Measurements from ENCODE around the gene SLC6A18.

The SLC6A18 gene

DNA sequence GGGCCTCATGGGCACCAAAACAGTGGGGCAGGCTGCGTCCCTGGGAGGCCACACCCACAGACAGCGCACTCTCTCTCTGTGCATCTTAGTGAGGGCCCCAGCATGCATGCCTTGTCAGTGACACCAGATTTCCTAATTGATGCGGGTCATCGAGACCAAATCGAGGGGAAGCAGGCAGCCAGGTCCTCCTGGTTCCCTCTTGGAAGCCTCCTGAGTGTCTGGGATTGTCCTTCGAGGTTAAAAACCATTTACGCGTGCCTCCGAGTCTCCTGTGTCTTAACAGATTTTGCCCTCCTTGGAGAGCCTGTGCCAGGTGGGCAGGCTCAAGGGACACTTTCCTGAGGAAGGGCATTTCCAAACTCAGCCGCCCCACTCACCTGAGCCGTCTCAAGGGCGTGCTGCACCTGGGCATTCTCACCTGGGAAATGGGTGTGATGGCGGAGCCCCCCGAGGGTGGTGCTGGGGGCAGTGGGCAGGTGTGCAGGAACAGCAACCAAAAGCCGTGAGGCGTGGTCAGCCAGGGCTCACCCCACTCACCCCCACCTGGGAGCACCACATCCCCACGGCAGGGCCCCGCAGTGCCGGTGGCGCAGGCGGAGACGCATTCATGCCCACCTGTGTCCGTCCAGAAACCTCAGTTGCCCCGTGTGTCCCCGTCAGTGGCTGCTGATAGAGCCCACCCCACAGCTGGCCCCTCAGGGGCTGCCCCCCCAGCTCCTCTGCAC lies 21.1 kb upstream of the SLC6A18 start:
- DNase-seq = no peak

DNA sequence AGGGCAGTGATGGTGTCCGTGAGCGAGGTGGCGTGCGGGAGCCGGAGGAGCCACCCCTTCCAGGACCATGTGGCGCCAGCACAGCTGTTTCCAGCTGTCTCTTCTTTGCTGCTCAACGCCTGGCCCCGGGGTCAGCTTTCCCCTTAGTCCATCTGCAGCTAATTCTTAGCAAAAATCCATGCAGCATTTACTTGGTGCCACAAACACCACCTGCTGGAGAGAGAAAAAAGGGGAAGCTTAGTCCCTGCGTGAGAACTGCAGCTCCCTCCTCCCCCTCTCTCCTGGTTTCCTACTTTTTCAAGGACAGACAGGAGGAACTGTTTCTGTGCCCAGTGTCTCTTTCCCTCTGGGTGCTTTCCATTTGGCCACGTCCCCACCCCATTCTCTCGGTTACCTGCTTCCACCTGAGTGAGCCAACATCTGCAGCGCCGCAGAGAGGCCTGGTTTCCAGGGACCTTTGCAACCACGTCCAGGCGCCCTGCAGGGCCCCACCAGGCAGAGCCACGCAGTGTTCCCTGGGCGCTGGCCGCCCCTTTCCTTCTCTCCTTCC lies 20.4 kb upstream of the SLC6A18 start:
- DNase-seq = peak; percentile 81

GRCh38 chr5:1205255-1206180 lies 19.7 kb upstream of the SLC6A18 start:
- DNase-seq = no peak

GRCh38 chr5:1206521-1207412 lies 18.4 kb upstream of the SLC6A18 start:
- DNase-seq = no peak

DNA sequence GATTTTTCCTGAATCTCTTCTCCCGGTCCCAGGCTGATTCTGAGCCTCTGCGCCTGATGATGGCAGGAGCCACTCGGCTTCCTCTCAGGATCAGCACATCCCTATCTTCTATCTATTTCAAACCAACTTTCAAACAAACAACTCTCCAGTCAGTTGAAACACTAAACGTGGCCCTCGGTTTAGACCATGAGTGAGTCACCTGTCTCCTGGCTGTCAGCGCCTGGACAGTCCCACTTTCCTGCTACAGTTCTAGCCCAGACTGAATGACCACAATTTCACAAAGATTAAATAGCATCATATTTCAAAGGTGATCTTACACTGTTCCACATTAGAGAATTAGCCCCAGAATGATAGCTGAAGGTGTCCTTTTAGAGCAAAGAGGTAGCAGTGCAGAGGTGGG lies 17.6 kb upstream of the SLC6A18 start:
- DNase-seq = no peak

GRCh38 chr5:1208221-1208742 lies 16.9 kb upstream of the SLC6A18 start:
- no peak for DNase-seq

- DNase-seq = peak; percentile 5
Observed at GRCh38 chr5:1208743-1209488, 16.3 kb upstream of the SLC6A18 start.

GRCh38 chr5:1209489-1209852 lies 15.7 kb upstream of the SLC6A18 start:
- no peak for DNase-seq

GRCh38 chr5:1209896-1210776 lies 15.0 kb upstream of the SLC6A18 start:
- DNase-seq = no peak

GRCh38 chr5:1210832-1211251 lies 14.3 kb upstream of the SLC6A18 start:
- no peak for DNase-seq

GRCh38 chr5:1211701-1212100 lies 13.5 kb upstream of the SLC6A18 start:
- no peak for DNase-seq

DNA sequence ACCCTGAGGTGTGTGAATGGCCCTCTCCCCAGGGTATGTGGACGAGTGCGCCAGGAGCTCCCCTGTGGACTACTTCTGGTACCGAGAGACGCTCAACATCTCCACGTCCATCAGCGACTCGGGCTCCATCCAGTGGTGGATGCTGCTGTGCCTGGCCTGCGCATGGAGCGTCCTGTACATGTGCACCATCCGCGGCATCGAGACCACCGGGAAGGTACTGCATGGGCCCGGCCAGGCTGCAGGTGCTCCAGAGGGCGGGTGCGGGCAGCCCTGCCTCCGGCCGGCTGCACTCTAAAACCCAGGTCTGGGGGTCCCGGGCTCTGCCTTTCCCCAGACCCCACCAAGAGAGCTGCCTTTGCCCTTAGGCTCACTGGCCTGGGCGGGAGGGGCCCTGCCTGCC lies 12.9 kb upstream of the SLC6A18 start:
- DNase-seq = no peak

- no peak for DNase-seq
Observed at GRCh38 chr5:1212881-1213280, 12.3 kb upstream of the SLC6A18 start.

- no peak for DNase-seq
Observed at GRCh38 chr5:1213508-1214162, 11.5 kb upstream of the SLC6A18 start.

DNA sequence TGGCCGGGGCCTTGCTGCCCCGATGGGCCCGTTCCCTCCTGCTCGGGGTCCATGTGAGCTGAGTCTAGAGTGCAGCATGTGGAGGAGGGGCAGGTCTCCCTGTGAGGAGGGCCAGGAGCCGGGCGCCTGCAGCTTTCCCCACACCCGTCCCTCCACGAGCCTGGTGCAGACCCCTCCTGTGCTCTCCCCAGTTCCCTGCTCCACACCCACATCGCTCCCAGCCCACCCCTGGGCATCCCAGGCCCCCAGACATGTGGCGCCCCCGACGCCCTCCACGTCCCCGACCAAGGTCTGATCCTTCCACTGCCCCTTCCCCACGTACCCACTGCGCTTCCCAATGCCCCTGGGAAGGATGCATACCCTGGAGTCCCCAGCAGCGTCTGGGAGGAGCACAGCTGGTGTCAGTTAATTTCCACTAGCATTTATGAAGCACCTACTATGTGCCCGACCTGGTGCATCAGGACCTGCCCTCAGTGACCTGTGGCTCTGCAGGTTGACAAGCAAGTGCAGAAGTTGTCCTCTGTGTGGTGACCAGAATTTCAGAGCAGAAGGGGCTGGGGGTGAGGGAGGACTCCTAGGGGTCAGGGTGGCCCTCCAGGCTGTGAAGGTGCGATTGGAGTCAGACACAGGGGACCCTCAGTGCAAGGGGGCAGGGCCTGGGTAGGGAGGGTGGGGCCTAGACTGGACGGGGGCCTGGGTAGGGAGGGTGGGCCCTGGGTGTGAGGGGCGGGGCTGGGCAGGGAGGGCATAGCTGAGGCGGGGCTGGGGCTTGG lies 10.8 kb upstream of the SLC6A18 start:
- no peak for DNase-seq

GRCh38 chr5:1214936-1215220 lies 10.3 kb upstream of the SLC6A18 start:
- DNase-seq = no peak

GRCh38 chr5:1215320-1216096 lies 9.7 kb upstream of the SLC6A18 start:
- no peak for DNase-seq

DNA sequence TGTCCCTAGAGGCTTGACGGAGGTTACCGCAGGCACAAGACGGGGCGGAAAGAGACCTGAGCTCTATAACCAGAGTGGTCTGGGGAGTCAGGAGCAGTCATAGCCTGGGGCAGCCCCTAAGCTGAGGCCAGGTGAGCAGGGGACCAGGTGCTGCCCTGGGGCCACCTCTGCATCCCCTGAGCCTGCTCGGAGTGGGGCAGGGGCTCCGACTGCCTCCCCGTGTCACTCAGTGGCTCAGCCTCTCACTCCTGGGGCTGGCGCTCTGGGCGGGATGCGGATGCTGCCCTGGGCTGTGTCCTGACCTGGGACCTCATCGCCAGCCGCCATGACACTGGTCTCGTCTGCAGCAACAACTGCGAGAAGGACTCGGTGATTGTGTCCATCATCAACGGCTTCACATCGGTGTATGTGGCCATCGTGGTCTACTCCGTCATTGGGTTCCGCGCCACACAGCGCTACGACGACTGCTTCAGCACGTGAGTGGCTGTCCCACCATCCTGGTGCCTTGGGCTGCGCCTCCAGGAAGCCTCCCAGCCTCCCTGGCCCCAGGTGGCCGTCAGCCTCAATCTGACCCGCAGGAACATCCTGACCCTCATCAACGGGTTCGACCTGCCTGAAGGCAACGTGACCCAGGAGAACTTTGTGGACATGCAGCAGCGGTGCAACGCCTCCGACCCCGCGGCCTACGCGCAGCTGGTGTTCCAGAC lies 8.8 kb upstream of the SLC6A18 start:
- no peak for DNase-seq
